NCI-H1436 treated with DMSO at 0.1 percent for 48 hours (cell line): ENCODE measurements around the gene RAB1B.

Source experiments
- DNase-seq: peaks from one replicate; lab custom pipeline; 2025; lab: John Stamatoyannopoulos, UW

The RAB1B gene

GRCh38 chr11:66322732-66323427 is 54.4 kb downstream of the RAB1B start:
- DNase-seq, result no peak

GRCh38 chr11:66323684-66324083 is 55.2 kb downstream of the RAB1B start:
- DNase-seq, result no peak

- DNase-seq, result no peak
Observed at GRCh38 chr11:66324664-66325063, 56.2 kb downstream of the RAB1B start.

- no peak for DNase-seq
Observed at GRCh38 chr11:66325263-66325671, 56.8 kb downstream of the RAB1B start.

DNA sequence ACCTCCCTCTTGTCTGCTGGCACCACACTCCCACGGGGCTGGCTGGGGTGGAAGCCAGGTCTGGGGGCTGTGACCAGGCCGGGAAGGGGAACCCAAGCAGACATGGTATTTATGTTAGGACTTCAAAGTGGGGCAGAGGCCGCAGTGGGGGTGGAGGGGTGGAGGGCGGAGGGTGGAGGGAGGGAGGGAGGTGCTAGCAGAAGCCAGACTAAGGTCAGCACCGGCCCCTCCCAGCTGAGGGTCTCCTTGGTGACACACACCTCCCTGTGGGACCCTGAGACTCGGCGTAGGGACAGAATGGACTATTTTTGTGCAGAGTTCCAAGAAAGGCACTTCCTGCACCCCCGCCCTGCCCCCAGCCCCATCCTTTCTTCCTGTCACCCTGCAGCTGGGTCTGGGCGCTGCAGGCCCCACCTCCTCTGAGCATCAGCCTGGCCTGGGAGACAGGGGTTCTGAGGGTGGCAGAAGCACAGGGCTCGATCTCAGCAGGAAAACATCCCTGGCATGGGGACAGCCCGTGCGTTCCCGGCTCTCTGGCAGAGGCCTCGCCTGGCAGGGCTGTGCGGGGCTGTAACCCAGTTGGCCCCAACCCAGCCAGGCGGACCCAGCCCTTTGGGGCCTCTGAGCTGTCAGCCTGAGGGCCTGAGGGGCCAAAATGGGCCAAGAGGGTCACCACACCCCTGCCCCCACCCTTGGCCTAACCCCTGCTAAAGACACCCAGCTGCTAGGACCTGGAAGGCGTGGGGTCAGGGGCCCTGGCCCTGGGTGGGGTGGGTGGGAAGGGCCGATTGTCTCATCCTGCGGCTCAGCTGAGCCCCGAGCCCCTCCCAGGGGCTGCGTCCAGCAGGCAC is 58.0 kb downstream of the RAB1B start:
- DNase-seq, result no peak
